Kidney epithelial cell (primary cell): Measurements from ENCODE around the gene LPIN1. TPM values are rescaled to one million over a fixed set of nuclear protein-coding genes. Genes with fewer than 3 reads are reported as not detected.

Source experiments
- DNase-seq: peaks from one replicate; pipeline ENCODE4 v3.0.0-alpha.2; 2010; ENCODE audit warnings: low read depth
- H3K27me3 ChIP-seq: 2 replicates; pipeline ENCODE4 v1.6.0; 2011; ENCODE audit warnings: low read length; ENCODE audit not compliant: control insufficient read depth, insufficient read depth
- H3K36me3 ChIP-seq: 2 replicates; pipeline ENCODE4 v1.5.1; 2011; ENCODE audit warnings: low read length; ENCODE audit not compliant: control insufficient read depth, insufficient read depth
- H3K4me3 ChIP-seq: 2 replicates; pipeline ENCODE4 v1.5.1; 2011; ENCODE audit warnings: low read depth, mild to moderate bottlenecking, control low read depth, low read length
- total RNA-seq: library from RNA; depleted of rRNA; stranded (reverse); fragments of >200 nt; gene quantifications from 2 replicates; pipeline ENCODE4 v1.2.3, GENCODE V29; 2015
- TF ChIP-seq, protein P1 (sequence below): IDR thresholded peaks from 2 replicates; pipeline ENCODE4 v1.5.1; 2011; ENCODE audit warnings: mild to moderate bottlenecking, moderate library complexity, low read length, control low read depth, inconsistent platforms; ENCODE audit not compliant: insufficient read depth, poor library complexity, severe bottlenecking

The LPIN1 gene
- total RNA-seq, 1 donor from 2014 or later: 23.6 TPM

DNA sequence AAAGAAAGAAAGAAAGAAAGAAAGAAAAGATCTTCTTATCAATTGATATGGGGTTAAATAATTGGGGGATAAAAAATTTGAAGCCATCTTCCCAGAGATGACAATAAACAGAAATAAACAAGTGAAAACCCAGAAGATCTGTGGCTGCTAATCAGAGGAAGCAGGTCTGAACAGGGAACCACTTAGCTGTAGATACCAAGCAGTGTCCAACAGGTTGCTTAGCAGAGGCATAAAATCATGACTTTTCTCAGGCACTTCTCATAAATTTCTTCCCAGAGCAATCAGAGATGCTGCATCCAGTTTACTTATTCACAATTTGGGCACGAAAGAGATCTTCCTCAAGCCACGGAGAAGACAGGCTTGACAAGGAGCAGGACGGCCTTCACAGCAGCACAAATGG is 5.7 kb upstream of the LPIN1 start:
- H3K36me3 ChIP-seq: no peaks in the 10 kb centered on the region
- no peaks in the 10 kb centered on the region for H3K27me3 ChIP-seq
- TF ChIP-seq, protein P1, sequence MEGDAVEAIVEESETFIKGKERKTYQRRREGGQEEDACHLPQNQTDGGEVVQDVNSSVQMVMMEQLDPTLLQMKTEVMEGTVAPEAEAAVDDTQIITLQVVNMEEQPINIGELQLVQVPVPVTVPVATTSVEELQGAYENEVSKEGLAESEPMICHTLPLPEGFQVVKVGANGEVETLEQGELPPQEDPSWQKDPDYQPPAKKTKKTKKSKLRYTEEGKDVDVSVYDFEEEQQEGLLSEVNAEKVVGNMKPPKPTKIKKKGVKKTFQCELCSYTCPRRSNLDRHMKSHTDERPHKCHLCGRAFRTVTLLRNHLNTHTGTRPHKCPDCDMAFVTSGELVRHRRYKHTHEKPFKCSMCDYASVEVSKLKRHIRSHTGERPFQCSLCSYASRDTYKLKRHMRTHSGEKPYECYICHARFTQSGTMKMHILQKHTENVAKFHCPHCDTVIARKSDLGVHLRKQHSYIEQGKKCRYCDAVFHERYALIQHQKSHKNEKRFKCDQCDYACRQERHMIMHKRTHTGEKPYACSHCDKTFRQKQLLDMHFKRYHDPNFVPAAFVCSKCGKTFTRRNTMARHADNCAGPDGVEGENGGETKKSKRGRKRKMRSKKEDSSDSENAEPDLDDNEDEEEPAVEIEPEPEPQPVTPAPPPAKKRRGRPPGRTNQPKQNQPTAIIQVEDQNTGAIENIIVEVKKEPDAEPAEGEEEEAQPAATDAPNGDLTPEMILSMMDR: no peak
- no peak for DNase-seq
- no peak overlapping the region for H3K4me3 ChIP-seq

DNA sequence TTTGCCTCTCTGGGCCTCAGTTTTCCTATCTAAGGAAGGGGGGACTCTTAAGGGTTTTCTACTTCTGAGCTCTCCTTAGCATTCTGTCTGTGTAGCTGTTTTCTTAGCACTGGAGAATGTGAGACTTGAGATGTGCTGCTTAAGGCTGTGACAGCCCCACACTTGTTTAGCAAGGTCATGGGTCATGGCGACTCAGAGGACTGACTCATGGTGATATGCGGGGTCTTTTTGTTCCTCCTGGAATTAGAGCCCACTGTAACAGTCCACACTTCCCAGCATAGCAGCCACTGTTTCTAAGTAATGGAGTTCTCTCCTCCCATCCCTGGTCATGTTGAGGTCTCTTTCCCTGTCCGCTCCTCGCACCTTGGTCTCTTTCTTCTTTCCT is 4.1 kb upstream of the LPIN1 start:
- Histone ChIP-seq H3K36me3 (no peaks in the 10 kb centered on the region), H3K4me3 (no peak overlapping the region), H3K27me3 (no peaks in the 10 kb centered on the region)
- TF ChIP-seq, protein P1: no peak
- no peak for DNase-seq

DNA sequence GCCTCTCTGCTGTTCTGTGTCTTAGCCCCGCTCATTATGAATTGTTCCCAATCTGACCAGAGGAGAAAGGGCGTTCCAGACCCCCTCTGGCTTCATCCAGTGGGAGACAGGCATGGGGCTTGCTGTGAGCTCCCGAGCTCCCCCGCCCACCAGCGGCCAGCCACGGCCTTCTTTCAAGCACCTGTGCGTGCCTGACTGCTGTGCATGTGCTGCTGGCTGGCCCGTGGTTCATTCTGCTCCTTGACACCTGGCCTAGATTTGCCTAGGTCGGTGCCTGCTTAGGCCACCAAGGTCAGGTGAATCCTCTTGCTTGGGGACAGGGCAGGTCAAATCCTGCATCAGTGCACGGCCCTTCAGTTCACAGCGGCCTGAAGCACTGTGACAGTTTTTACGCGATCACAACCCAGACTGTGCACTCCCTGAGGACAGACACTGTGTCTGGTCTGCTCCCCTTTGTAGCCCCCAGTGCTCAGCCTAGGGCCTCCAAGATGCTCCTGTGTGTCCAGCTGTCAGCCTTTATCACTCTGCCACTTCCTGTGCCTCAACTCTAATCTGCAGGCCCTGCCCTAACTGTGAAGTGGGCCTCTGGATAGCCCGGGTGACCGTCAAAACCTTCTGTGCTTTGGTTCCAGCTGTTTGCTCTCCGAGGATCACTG is 3.6 kb upstream of the LPIN1 start:
- no peaks in the 10 kb centered on the region for H3K36me3 ChIP-seq
- DNase-seq: no peak
- no peak overlapping the region for H3K4me3 ChIP-seq
- TF ChIP-seq, protein P1: no peak
- no peaks in the 10 kb centered on the region for H3K27me3 ChIP-seq

DNA sequence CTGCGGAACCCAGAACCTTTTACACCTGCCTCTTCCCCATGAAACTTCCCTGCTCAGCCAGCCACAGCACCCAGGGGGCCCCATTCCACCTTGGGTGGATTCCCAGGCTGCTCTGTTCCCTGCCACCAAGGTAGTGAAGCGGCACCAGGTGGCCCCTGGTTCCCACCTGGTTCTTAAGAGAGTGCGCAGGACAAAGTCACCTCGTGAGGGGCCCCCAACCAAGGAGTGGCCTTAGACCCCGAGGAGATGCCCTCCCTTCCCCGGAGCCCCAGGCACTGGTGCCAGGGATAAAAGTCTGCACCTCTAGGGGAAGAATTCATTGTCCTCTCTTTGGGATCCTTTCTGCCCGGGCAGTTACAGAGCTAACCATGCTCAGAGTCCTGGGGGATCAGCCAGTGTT is 3.1 kb upstream of the LPIN1 start:
- no peaks in the 10 kb centered on the region for H3K36me3 ChIP-seq
- H3K27me3 ChIP-seq: no peaks in the 10 kb centered on the region
- H3K4me3 ChIP-seq: no peak overlapping the region
- DNase-seq: no peak
- TF ChIP-seq, protein P1: no peak

DNA sequence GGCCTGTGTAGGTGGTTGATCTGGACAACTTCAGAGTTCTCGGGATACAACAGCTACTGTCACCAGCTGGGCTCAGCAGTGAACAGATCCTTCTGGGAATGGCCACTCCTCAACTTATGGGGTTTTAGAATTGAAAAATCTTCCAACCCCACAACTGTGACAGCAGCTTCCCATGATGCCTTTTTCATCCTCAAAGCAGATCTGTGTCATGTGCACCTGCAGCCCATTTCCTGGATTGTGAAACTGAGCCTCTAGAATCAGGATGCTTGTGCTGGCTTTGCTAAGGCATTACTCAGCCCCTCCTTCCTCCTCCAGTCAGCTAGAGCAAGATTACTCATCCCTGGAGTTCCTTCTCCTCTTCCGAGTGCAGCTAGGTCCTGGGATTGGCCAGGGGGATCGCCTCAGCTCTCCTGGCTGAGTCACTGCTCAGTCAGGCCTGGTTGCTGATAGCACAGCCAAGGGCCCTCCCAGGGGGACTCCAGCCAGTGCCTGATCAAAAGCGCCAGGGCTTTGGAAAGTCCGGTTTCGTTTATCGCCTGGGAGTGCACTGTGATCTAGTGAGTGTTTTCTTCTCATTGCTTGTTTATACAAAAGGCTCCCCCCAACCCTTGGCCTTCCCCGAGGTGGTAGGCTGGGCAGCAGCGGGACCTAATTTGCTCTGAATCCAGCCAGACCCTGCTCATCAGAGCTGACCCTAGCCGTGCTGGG is 2.4 kb upstream of the LPIN1 start:
- no peaks in the 10 kb centered on the region for H3K36me3 ChIP-seq
- no peak overlapping the region for H3K4me3 ChIP-seq
- no peaks in the 10 kb centered on the region for H3K27me3 ChIP-seq
- TF ChIP-seq, protein P1: no peak
- peak; percentile 100 for DNase-seq
